Kidney (tissue), 14 donors: ENCODE measurements around the gene VRK2. TPM values are rescaled to one million over a fixed set of nuclear protein-coding genes. Genes with fewer than 3 reads are reported as not detected.

Experiments used
- DNase-seq, 5 donors: peaks; one replicate each; pipeline ENCODE4 v3.0.0-alpha.2; 2013 to 2020
- FAIRE-seq: peaks from 2 replicates; lab custom pipeline; 2012; peaks lifted over from hg19 to GRCh38; lab: Jason Lieb, UNC
- H3K27ac ChIP-seq, 2 donors: one replicate each; pipeline ENCODE4 v1.7.0; 2013; ENCODE audit warnings: low read depth in 2 of 2, low read length in 2 of 2, inconsistent platforms in 1 of 2
- H3K27me3 ChIP-seq: one replicate; pipeline ENCODE4 v1.7.1; 2013; ENCODE audit warnings: low read length, inconsistent platforms; ENCODE audit not compliant: control insufficient read depth, insufficient read depth
- H3K36me3 ChIP-seq, 3 donors: one replicate each; pipeline versions ENCODE4 v1.7.0 to v1.7.1; 2013; ENCODE audit warnings: low read length in 3 of 3, control low read depth in 1 of 3, inconsistent platforms in 1 of 3; ENCODE audit not compliant: insufficient read depth in 3 of 3, control insufficient read depth in 2 of 3
- H3K4me1 ChIP-seq, 3 donors: one replicate each; pipeline versions ENCODE4 v1.7.0 to v1.7.1; 2013; ENCODE audit warnings: low read length in 3 of 3, inconsistent platforms in 1 of 3, low read depth in 1 of 3; ENCODE audit not compliant: control insufficient read depth in 2 of 3, insufficient read depth in 2 of 3
- H3K4me3 ChIP-seq, 3 donors: one replicate each; pipeline versions ENCODE4 v1.7.0 to v1.8.1; 2013; ENCODE audit warnings: low read length in 3 of 3, control low read depth in 1 of 3, inconsistent platforms in 1 of 3
- H3K9ac ChIP-seq, 3 donors: one replicate each; pipeline versions ENCODE4 v1.7.0 to v1.7.1; 2013; ENCODE audit warnings: low read length in 3 of 3, control low read depth in 1 of 3, inconsistent platforms in 1 of 3
- H3K9me3 ChIP-seq, 3 donors: one replicate each; pipeline versions ENCODE4 v1.7.0 to v1.7.1; 2013; ENCODE audit warnings: low read length in 3 of 3, control low read depth in 1 of 3, inconsistent platforms in 1 of 3; ENCODE audit not compliant: control insufficient read depth in 2 of 3, insufficient read depth in 1 of 3
- CTCF ChIP-seq: IDR thresholded peaks from 3 replicates; pipeline ENCODE4 v1.5.1; 2012; ENCODE audit warnings: mild to moderate bottlenecking, moderate library complexity, borderline replicate concordance; ENCODE audit not compliant: insufficient read depth; ENCODE audit errors: extremely low read depth
- intact Hi-C: fragments of 100-400 bp; cut with DNase I; formaldehyde crosslinking; loops from one replicate; pipeline ENCODE4 v1.11.1; 2022
- polyA plus RNA-seq: library from polyadenylated mRNA; stranded (reverse); fragments of 350-450 nt; fragmentation: Illumina TruSeq; extraction: RNeasy Lipid Tissue Mini Kit (QIAGEN cat#74804); gene quantifications from one replicate; pipeline ENCODE4 v1.2.3, GENCODE V29; 2014; ENCODE audit warnings: low read depth, low replicate concordance; ENCODE audit not compliant: insufficient read depth
- total RNA-seq: library from RNA; stranded (reverse); fragmentation: NEBNext Ultra II Directional; extraction: Animal tissue kit (Norgen Biotek cat#: 25700); gene quantifications from one replicate; pipeline ENCODE4 v1.2.1, GENCODE V29; 2021
- donor health status: control.
- donor health status: control.
- donor health status: control.
- donor health status: control.
- donor health status: control.
- donor health status: DM: yes; HTN: yes; CAD: no.
- donor health status: Normal renal cell carcinoma (clear cell type).

The VRK2 gene
- total and polyA plus RNA-seq, 2 donors from 2014 or later = 7.2 to 26.5 TPM

- intact Hi-C loops = no loop called here
- no peak for DNase-seq
- no peak for FAIRE-seq
- no peak overlapping the region for H3K4me3 ChIP-seq
- H3K9ac ChIP-seq = no peak overlapping the region
- no peaks in the 10 kb centered on the region for H3K4me1 ChIP-seq
- H3K27ac ChIP-seq = no peak overlapping the region
- no peaks in the 10 kb centered on the region for H3K36me3 ChIP-seq
- H3K9me3 ChIP-seq = no peaks in the 10 kb centered on the region
- TF ChIP-seq CTCF = no peak
- H3K27me3 ChIP-seq = no peaks in the 10 kb centered on the region
Observed at GRCh38 chr2:58122540-58122939, 75.9 kb downstream of the VRK2 start.

GRCh38 chr2:58127111-58127510 lies 80.5 kb downstream of the VRK2 start:
- Histone ChIP-seq H3K27me3 (no peaks in the 10 kb centered on the region), H3K4me1 (no peaks in the 10 kb centered on the region), H3K36me3 (no peaks in the 10 kb centered on the region), H3K9me3 (no peaks in the 10 kb centered on the region), H3K27ac (no peak overlapping the region), H3K9ac (no peak overlapping the region), H3K4me3 (no peak overlapping the region)
- DNase-seq (no peak), FAIRE-seq (no peak)
- no peak for TF ChIP-seq CTCF
- intact Hi-C loops = no loop called here

GRCh38 chr2:58130238-58130637 lies 83.6 kb downstream of the VRK2 start:
- TF ChIP-seq CTCF = no peak
- intact Hi-C loops = no loop called here
- no peaks in the 10 kb centered on the region for H3K27me3 ChIP-seq

More at GRCh38 chr2:58130238-58130637, 83.6 kb downstream of the VRK2 start:
- no peak for DNase-seq
- Histone ChIP-seq H3K9me3 (no peaks in the 10 kb centered on the region), H3K9ac (no peak overlapping the region), H3K4me3 (no peak overlapping the region), H3K36me3 (no peaks in the 10 kb centered on the region), H3K27ac (no peak overlapping the region), H3K4me1 (no peaks in the 10 kb centered on the region)
- FAIRE-seq = no peak
